T-helper 9 cell (primary cell): Measurements from ENCODE around the gene PORCN.
"Not testable (repeated sequence)": the region's sequence is repeated elsewhere in the genome, so short reads cannot be mapped to it uniquely, and the experiment has no call there.

Experiments
- DNase-seq: peaks from one replicate; pipeline ENCODE4 v3.0.0-alpha.2; 2020

PORCN gene

GRCh38 chrX:48514126-48514806, 5.5 kb downstream of the PORCN start:
- no peak for DNase-seq

- no peak for DNase-seq
Measured at GRCh38 chrX:48514868-48515460, 6.2 kb downstream of the PORCN start.

GRCh38 chrX:48515842-48516241, 7.0 kb downstream of the PORCN start:
- no peak for DNase-seq

GRCh38 chrX:48516285-48516684, 7.5 kb downstream of the PORCN start:
- no peak for DNase-seq

GRCh38 chrX:48516987-48517386, 8.2 kb downstream of the PORCN start:
- no peak for DNase-seq

GRCh38 chrX:48519481-48519880, 10.7 kb downstream of the PORCN start:
- not testable (repeated sequence) for DNase-seq

GRCh38 chrX:48520455-48520854, 11.7 kb downstream of the PORCN start:
- DNase-seq = no peak

- no peak for DNase-seq
Measured at GRCh38 chrX:48520976-48521352, 12.2 kb downstream of the PORCN start.

- peak; percentile 87 for DNase-seq
Measured at GRCh38 chrX:48521353-48522243, 12.8 kb downstream of the PORCN start, which contains the start of gene EBP. Gene EBP (plus strand): TSS chrX:48521808. CDS start chrX:48523772, 1,964 bp downstream.

GRCh38 chrX:48522291-48522690, 13.5 kb downstream of the PORCN start:
- DNase-seq = no peak

- no peak for DNase-seq
Measured at GRCh38 chrX:48523682-48524081, 14.9 kb downstream of the PORCN start.

GRCh38 chrX:48525853-48526252, 17.1 kb downstream of the PORCN start:
- DNase-seq = not testable (repeated sequence)

GRCh38 chrX:48530736-48531135, 21.9 kb downstream of the PORCN start:
- DNase-seq = no peak

GRCh38 chrX:48531358-48531959, 22.7 kb downstream of the PORCN start:
- DNase-seq = no peak

GRCh38 chrX:48532161-48532560, 23.4 kb downstream of the PORCN start:
- no peak for DNase-seq

- no peak for DNase-seq
Measured at GRCh38 chrX:48533165-48533564, 24.4 kb downstream of the PORCN start.

- no peak for DNase-seq
Measured at GRCh38 chrX:48538641-48539344, 30.0 kb downstream of the PORCN start.

- DNase-seq = peak; percentile 90
Measured at GRCh38 chrX:48539345-48540027, 30.7 kb downstream of the PORCN start, which contains the start of gene TBC1D25. Gene TBC1D25 (plus strand): TSS chrX:48539714. CDS start chrX:48539798, 84 bp downstream.

GRCh38 chrX:48540028-48540375, 31.2 kb downstream of the PORCN start:
- DNase-seq = peak; percentile 40

- no peak for DNase-seq
Measured at GRCh38 chrX:48540480-48540879, 31.7 kb downstream of the PORCN start.

GRCh38 chrX:48541140-48541814, 32.5 kb downstream of the PORCN start:
- no peak for DNase-seq
